ENCODE results near the gene SPC25.
"Not testable (repeated sequence)": the region's sequence is repeated elsewhere in the genome, so short reads cannot be mapped to it uniquely, and the experiment has no call there.

Gene SPC25, protein sequence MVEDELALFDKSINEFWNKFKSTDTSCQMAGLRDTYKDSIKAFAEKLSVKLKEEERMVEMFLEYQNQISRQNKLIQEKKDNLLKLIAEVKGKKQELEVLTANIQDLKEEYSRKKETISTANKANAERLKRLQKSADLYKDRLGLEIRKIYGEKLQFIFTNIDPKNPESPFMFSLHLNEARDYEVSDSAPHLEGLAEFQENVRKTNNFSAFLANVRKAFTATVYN

DNA sequence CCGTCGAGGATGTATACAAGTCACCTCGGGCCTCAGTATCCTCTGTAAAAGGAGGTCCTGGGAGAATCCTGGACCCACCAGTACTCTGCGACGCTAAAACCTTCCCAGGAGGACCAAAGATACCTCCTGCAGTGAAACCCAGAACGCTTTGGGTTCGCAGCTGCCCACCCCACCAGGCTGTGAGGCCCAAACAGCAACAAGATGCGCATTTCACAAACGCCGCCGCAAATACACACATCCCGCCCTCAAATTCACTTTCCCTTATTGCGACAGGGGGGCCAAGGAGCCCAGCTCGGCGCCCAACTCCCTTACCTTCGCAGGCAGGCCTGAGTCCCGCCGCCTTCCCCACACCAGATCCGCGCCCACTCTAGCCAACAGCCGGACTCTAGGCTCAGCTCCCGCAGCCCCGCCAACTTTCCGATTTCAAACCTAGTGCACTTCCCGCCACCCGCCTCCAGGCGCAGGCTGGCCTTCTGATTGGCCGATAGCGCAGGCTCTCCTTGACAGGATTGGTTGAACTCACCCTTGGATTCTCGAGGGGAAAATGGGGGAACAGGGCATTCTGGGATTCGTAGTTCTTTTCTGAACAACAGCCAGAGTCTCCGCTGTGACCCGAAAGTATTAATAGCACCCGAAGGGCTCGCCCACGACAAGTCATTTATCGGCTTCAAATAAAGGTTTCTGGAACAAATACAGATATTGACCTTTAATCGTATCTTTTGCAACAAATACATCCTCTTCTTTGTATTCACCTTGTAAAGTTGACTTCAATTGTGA is at the start of gene SPC25:
Gene SPC25 (minus strand): TSS at position 425 of the 777 bp plus-strand sequence. CDS start 911 bp downstream, outside the sequence.
- peak; percentile 93 for DNase-seq

DNA sequence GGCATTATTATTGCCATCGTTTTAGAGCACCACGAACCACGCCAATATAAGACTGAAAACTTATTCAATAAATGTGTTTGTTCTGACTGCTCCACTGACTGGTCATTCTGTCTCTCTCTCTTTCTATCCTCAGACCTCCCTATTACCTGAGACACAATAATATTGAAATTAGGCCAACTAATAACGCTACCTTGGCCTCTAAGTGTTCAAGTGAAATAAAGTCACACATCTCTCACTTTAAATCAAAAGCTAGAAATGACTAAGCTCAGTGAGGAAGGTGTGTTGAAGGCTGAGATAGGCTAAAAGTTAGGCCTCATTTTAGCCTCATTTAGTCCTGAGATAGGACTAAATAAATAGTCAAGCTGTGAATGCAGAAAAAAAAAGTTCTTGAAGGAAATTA is 49.7 kb upstream of the SPC25 start:
- DNase-seq = no peak

DNA sequence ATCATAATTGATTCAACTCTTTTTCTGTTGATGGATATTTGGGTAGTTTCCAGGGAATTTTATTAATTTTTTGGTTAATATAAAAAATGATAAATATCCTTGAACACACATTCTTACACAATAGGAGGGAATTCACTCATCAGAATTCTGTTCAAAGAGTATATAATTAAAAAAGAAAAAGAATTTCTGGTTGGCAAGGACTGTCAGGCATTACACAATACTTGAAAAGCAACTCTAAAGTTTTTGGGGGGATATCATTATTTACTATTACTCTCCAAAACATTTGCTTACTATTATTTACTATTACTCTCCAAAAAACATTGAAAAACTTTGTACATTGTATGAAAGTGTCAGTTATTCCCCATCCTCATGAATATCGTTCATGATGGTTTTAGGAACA is 48.8 kb upstream of the SPC25 start:
- no peak for DNase-seq

DNA sequence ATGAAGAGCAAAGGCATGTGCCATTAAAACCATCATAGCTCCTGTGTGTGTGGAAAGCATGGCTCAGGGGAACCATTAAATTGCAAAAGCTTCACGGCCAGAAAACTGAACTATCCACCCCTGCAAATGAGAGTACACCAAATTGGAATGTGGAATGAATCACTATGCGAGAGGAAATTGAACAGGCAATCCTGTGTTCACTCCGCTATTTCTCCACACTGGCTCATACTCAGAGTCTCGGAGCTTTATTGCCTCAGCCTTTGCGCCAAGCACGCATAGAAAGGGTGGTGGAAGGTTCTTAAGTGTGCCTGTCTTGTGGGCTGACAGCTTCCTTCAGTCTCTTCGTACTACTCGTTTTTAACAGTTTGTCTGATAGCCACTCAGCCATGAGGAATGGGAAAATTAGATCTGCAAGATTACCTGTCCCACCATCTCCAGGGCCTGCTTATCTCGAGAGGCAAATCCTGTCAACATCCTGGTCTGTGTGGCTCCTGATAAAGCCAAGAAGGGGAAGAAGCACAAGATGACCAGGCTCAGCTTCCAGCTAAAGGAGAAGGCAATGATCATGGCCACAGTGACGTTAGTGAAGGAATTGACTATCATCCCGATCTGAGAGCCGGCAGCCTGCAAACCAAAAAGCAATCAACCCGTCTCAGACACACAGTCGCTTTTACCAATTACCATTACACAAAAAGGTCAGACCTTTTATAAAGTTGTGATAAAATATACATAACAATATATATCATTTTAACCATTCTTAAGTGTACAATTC is 45.8 kb upstream of the SPC25 start:
- no peak for DNase-seq

DNA sequence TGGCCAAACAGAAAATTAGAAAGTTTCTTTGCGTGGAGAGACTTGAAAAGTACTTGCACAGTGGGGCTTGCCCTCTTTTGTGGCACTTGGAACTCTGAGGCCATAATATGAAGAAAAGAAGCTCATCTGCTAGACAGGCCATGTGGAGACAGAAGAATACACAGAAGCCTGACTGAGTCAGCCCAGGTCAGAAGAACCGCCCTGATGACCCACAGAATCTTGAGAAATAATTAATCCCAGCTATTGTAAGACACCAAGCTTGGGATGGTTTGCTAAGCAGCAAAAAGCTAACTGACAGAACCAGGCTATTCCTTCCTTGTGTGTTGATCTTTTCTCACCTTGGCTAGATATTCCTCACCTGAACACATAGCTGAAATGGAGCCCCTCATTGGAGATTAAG is 44.6 kb upstream of the SPC25 start:
- no peak for DNase-seq

DNA sequence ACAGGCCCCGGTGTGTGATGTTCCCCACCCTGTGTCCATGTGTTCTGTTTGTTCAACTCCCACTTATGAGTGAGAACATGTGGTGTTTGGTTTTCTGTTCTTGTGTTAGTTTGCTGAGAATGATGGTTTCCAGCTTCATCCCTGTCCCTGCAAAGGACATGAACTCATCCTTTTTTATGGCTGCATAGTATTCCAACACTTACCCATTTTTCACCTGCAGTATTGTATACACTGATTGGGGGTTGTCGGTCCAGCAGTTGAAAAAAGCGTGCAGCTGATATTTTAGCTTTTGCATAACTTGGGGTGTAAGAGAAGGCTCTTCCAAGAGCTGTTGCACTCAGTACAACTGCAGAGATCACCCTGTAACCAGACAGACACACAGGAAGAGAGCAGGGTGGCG is 41.9 kb upstream of the SPC25 start:
- not testable (repeated sequence) for DNase-seq

DNA sequence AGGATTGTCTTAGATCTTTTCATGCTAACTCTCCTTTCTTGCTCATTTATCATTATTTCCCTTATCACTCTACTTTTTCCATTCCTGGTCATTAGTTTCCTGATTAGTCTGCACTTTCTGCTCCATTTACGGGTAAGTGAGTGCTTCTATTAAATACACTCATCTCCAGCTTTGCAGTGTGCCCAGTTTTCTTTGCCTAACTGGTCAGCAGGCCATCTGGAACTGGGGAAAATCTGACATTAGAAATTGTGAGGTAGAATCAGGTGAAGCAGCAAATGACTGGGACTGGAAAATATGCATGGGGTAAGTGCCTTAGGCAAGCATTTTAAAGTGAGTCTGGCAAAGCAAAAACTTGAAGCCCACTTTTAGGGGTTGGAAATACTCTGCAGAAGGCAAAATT is 40.0 kb upstream of the SPC25 start:
- DNase-seq = no peak

DNA sequence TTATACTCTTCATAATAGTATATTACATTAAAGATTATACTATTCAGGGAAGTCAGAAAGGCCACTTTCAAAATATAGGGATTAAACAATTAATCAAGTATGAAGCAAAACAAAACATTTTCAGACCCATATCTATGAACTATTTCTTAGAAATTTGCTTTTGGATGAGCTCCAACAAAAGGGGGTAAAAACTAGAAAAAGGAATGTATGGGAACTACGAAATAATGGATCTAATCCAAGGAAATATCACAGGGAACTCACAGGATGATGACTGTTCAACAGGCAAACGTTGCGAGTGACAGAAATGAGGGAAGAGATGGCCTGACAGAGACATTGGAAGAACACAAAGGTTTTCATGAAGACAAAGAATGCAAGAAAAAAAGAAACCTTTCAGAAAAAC is 38.8 kb upstream of the SPC25 start:
- DNase-seq = no peak

DNA sequence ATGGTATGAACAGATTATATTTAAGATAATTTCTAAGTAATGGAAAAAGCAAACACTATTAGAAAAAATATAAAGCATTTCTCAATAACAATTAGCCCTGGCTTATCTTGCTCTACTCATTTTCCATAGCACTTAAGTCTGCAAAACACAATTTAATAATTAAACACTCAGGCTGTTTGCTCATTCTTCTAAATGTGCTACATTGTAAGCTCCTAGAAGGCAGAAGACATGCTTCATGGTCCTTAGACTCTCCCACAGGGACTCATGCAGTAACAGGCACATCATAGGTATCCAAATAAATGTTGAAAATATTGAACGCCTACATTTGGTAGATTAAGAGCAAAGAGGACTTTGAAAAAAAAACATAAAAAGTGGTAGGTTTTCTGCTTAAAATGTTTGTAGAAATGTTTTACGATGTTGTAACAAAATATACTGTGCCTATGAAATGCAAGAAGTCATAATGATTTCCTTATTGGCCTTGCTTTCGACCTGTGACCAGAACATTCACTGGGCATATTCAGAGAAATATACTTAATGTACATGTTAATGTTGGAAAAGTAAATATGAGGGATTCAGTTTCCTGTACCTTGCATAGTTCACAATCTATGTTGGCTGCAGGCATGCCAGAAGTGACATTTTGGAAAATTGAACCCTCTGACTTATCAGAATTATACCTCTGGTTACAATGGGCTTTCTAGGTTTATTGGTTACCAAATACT is 38.0 kb upstream of the SPC25 start:
- DNase-seq = no peak

DNA sequence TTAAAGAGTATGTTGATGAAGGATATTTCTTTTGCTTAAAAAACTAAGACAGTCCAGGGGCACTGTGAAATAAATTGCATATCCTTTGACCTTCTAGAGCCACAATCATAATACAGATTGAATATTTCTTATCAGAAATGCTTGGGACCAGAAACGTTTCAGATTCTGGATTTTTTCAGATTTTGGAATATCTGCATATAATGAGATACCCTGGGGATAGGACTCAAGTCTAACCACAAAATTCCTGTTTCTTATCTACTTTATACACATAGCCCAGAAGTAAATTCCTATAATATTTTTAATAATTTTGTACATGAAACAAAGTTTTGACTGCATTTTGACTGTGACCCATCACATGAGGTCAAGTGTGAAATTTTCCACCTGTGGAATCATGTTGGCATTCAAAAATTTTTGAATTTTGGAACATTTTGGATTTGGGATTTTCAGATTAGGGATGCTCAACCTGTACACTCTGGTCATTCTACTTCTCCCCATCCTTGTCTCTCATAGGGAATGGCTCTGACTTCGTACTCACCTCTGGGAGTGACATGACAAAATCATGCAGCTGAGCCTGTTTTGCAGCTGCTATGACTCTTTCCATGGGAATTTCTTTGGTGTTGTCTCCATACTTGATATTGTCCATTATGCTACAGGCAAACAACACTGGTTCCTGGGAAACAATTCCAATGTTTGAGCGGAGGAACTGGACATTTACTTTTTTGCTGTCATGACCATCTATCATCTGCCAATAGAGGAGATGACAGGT is 36.6 kb upstream of the SPC25 start:
- no peak for DNase-seq

DNA sequence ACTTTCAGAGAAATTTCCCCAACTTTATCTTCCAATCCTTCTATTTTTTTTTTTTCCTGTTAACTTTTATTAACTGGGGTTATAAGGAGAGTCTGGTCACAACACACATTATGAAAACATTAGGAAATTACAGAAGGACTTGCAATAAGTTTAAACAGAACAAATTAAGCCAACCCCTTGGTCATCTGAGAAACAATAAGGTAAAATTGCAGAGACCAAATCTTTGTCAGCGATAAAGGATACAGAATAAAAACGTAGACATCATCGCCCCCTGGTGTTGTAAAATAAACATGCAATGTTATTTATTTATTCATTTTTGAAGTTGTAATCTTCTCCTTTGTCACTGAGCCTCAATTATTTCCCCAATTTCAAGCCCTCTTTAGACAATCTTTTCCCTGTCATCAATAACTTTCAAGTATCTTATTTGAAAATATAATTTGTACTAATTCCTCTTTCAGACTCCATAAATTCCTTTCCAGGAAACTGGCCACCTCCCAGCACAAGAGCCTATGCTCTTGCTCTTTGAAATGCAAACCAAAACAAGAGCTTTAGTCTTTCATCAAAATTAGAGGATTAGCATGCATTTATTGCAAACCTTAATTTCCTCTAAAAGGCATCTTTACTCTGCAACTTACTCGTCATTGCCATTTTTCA is 30.4 kb upstream of the SPC25 start:
- DNase-seq = peak; percentile 24

DNA sequence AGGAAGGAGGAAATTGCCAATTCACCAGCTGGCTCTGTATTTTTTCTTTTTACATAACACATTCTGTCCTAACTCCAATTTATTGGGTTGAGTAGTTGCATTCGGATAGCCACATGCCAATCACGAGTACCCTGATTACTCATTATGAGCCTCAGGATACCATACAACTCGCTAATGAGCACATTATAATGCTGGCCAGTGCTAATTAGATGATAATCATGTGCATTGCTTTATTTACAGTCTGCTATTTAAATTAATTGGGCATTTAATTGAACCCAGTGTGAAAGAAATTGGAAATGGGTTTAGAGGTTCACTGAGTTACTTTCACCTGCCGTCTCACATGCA is 26.1 kb upstream of the SPC25 start:
- no peak for DNase-seq

DNA sequence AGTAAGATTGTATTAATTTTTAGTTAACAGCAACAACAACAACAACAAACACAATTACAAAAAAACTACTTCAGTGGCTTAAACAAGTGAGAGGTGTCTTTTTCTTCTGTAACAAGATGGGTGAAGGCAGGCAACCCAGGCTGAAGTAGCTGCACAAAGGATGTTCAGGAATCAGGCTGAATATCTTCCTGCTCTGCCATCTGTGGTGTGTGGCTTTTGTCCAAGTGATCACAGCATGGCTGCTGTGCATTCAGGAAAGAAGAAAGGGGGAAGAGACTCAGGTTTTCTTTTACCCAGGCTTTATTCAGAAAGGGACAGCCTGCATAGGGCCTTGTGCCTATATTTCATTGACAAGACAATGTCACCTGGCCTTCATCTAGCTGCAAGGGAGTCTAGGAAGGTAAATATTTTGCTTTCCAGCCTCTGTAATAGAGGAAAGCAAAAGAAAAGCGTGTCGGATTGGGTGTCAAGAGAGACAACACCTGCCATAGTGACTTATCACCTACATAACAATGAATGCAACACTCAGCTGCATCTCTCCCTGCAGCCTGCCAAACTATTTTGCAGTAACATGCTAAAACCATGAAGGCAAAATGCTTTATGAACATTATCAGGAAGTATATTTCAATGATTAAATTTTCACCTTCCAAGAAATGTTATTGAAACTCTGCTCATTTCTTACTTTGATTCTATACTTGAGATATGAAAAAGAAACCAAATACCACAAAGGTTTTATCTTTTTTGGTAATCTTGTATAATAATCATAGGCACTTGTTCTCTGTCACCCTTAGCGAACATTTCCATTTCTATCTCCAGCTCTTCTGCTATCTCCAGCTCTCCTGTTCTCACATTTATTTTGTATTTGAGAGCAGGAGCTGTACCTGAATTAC is 25.5 kb upstream of the SPC25 start:
- DNase-seq = peak; percentile 78

DNA sequence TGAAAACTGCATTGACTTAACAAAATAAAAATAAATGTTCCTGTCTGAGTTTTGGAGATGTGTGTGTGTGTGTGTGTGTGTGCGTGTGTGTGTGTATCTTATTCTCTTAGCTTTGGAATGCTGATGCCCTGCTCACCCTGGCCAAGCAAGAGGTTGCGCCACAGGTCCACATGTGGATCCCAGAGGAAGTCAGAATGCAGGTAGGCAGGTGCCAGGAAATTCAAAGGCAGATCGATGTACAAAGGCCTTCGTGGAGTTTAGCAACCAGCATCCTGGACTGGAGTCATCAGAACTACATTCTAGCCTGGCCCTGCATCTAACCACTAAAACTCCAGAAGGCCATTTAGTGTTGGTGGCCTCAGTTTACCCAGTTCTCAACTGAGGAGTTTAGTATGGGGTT is 23.3 kb upstream of the SPC25 start:
- DNase-seq = no peak

DNA sequence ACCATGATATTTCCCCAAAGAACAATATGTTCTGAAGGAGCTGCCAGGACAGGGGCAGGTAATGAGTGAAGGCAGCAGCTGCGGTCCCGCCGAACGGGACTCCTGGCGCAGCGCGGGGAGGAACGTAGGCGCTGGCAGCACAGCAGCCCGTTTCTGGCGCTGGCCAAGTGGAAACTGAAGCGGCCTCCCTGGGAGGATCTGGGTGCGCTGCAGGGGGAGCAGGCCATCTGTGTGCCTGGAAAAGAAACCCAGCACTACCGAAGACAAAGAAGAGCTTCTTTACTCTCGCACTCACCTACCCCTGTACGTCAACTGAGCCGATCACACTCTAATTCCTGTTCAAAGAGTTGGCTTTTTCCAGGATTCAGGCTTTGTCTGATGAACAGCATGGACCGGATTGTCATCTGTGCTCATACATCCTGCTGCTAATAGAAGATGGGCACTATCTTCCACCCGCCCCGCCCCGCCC is 22.7 kb upstream of the SPC25 start:
- DNase-seq = peak; percentile 92

DNA sequence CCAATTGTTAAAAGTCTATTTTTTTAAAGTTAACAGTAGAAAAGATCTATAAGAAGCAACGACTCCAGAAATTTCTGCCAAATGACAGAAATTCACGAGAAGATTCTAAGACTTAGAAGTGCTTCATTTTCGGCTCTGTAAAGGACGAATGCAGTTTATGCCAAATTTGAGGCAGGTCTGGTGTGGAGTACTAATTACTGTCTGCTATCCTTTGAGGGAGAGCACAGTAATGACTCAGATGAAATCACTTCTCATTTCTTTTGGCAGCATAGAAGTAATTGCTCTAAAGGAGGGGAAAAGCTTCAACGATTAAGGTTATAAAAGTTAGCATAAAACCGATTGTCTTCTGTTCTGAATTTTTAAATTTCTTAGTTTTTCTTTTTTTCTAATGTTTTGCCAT is 22.2 kb upstream of the SPC25 start:
- DNase-seq = peak; percentile 89

DNA sequence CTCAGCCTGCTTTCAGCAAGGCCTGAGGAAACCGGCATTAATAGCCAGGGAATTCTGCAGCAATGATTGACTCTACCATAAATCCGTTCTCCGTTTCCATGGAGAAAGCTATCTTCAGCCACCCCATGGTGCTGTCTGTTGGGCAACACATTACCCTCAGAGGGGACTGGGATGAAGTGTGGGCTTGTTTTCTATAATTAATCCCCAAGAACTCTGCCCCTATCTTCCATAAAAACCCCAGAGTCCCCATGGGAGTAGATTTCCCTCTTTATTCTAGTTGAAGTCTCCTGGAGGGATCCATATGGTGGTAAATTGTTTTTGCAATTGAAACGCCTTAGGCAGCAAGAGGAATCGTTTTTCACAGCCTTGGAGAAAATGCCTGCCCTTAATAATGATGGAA is 20.1 kb upstream of the SPC25 start:
- peak; percentile 48 for DNase-seq

DNA sequence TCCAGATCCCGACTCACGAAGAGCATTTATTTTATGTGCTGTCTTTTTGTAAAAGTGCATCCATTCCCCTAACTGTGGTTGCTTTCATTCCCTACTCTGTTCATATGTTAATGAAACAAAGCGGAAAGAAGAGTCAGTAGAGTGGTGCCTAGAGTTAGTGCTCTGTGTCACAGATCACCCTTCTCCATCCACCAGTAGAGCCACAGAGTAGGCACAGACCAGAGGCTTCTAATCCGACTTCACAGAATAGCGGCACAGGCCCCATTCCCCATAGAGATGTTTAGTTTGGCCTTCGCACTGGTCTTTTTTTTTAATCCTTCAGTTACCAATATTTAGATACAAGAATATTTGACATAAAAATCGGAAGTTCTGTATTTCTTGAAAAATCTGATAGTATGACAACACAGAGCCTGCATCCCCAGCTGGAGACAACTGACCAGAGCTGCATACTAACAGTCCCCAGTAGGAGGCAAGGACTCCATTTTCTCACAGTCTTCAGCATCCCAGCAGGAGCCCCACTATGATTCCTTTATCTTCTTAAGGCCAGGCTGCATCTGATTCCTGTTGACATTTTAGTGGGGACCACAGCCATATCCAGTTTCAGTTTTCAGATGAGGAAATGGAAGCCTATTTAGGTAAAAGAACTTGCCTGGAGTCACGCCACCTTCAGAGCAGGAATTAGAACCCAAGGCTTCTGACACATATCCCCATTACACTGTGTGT is 17.9 kb upstream of the SPC25 start:
- no peak for DNase-seq

DNA sequence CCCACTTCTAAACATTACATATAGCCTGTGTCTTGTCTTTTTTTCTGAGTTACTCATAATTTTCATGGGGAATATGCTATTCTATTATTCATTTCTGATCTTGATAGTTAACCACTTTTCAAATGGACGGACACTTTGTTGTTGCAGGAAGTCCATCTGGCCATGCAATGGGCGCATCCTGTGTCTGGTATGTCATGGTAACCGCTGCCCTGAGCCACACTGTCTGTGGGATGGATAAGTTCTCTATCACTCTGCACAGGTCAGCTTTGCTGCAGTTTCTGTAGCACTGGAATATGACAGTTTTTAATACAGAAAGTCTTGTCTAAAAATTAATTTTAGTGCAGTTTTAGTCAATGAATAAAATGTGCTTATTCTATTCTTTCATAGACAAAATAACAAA is 14.1 kb upstream of the SPC25 start:
- no peak for DNase-seq

DNA sequence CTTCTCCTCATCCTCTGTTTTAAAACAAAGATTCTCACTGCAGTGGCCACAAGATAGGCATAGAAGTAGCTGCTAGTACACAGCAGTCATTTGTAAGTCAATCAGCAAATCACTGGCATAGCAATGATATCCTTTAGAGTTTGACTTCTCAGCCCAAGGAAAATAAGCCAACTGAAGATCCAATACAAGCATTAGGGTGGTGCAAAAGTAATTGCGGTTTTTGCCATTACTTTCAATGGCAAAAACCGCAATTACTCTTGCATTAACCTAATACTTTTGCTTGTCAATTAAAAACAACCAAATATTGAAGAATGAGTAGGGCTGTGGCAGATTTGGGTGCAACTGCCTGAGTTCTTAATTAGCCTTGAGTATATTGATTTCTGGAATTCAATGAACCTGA is 13.7 kb upstream of the SPC25 start:
- no peak for DNase-seq

Measured in NCI-H446 treated with DMSO at 0.1 percent for 48 hours (cell line).